HepG2 (cell line): ENCODE measurements around the gene RHOG. TPM values are rescaled to one million over a fixed set of nuclear protein-coding genes. Genes with fewer than 3 reads are reported as not detected.
A peak's percentile ranks its signal among the peaks of the same experiment; 100 is the strongest.

ENCODE experiments used
- AHR ChIP-seq: IDR thresholded peaks from 2 replicates; pipeline ENCODE4 v1.6.1; 2018; ENCODE audit warnings: missing genetic modification reagents, missing compliant biosample characterization
- DPF2 ChIP-seq: sonication (generic); formaldehyde crosslinking; IDR thresholded peaks from 2 replicates; pipeline ENCODE4 v1.4.0; 2020; ENCODE audit warnings: mild to moderate bottlenecking, low read depth, missing genetic modification reagents, borderline replicate concordance
- GRHL1 ChIP-seq: sonication (generic); formaldehyde crosslinking; conservative IDR thresholded peaks from 2 replicates; pipeline ENCODE4 v1.8.0; 2022; ENCODE audit warnings: missing genetic modification reagents
- HIC2 ChIP-seq: sonication (generic); formaldehyde crosslinking; IDR thresholded peaks from 2 replicates; pipeline ENCODE4 v1.9.0; 2022; ENCODE audit warnings: low read depth, missing genetic modification reagents
- PHF20 ChIP-seq: sonication (generic); formaldehyde crosslinking; IDR thresholded peaks from 2 replicates; pipeline ENCODE4 v1.5.0; 2020; ENCODE audit warnings: mild to moderate bottlenecking, missing genetic modification reagents
- RERE ChIP-seq: IDR thresholded peaks from 2 replicates; pipeline ENCODE4 v1.6.1; 2016; ENCODE audit warnings: low read depth, missing genetic modification reagents, missing compliant biosample characterization
- SRY ChIP-seq: sonication (generic); formaldehyde crosslinking; IDR thresholded peaks from 2 replicates; pipeline ENCODE4 v1.8.0; 2022; ENCODE audit warnings: mild to moderate bottlenecking, missing genetic modification reagents
- STAT5B ChIP-seq: sonication (generic); formaldehyde crosslinking; IDR thresholded peaks from 2 replicates; pipeline ENCODE4 v1.4.0; 2020; ENCODE audit warnings: missing genetic modification reagents
- XRCC5 ChIP-seq: fragments of 200-400 bp; formaldehyde crosslinking; optimal IDR thresholded peaks from 2 replicates; pipeline ENCODE3; 2017; ENCODE audit warnings: mild to moderate bottlenecking, low read length
- YEATS4 ChIP-seq: sonication (generic); formaldehyde crosslinking; IDR thresholded peaks from 2 replicates; pipeline ENCODE4 v1.4.0; 2020; ENCODE audit warnings: missing genetic modification reagents, borderline replicate concordance
- ZFP62 ChIP-seq: sonication (generic); formaldehyde crosslinking; IDR thresholded peaks from 2 replicates; pipeline ENCODE4 v1.4.0; 2020; ENCODE audit warnings: missing genetic modification reagents
- ZGPAT ChIP-seq: IDR thresholded peaks from 2 replicates; pipeline ENCODE4 v1.6.1; 2016; ENCODE audit warnings: mild to moderate bottlenecking
- ZNF776 ChIP-seq: sonication (generic); formaldehyde crosslinking; IDR thresholded peaks from 2 replicates; pipeline ENCODE4 v1.4.0; 2020; ENCODE audit warnings: mild to moderate bottlenecking, missing genetic modification reagents
- ZNF839 ChIP-seq: sonication (generic); formaldehyde crosslinking; IDR thresholded peaks from 2 replicates; pipeline ENCODE4 v1.4.0; 2020; ENCODE audit warnings: missing genetic modification reagents, mild to moderate bottlenecking, borderline replicate concordance
- ZSCAN20 ChIP-seq: sonication (generic); formaldehyde crosslinking; IDR thresholded peaks from 2 replicates; pipeline ENCODE4 v1.4.0; 2020; ENCODE audit warnings: missing genetic modification reagents, mild to moderate bottlenecking, borderline replicate concordance
- polyA plus RNA-seq, 8 experiments: library from polyadenylated mRNA; depleted of rRNA in 3 of 8; stranded (reverse) in 7 of 8; unstranded in 1 of 8; fragments of >200 nt; fragmentation: Illumina TruSeq in 4 of 8; extraction: Trizol in 4 of 8; gene quantifications; 2 replicates each; pipeline versions ENCODE4 v1.2.1 to v1.2.3, GENCODE V29; 2011 to 2016; ENCODE audit warnings: low read depth in 4 of 8, missing spikeins in 1 of 8, mixed read lengths in 1 of 8; ENCODE audit not compliant: insufficient read depth in 1 of 8
- total RNA-seq, 5 experiments: library from RNA; depleted of rRNA; stranded (reverse); fragments of >200 nt; fragmentation: Illumina TruSeq; extraction: Trizol; gene quantifications; 2 replicates each; pipeline ENCODE4 v1.2.3, GENCODE V29; 2016; ENCODE audit warnings: low read depth in 1 of 5
- TF ChIP-seq, protein P1 (sequence below): sonication (generic); formaldehyde crosslinking; IDR thresholded peaks from 2 replicates; pipeline ENCODE4 v1.4.0; 2020; ENCODE audit warnings: missing genetic modification reagents

The RHOG gene
- total and polyA plus RNA-seq, 2 of the 13 experiments (the other 11 are each of a cell fraction or from before 2014, with no cell fraction given): 7.7 to 23.4 TPM

GRCh38 chr11:3807909-3808860, 32.6 kb downstream of the RHOG start, which contains the start of gene PGAP2 (continued):
- no peak for TF ChIP-seq GRHL1
- TF ChIP-seq, protein P1, sequence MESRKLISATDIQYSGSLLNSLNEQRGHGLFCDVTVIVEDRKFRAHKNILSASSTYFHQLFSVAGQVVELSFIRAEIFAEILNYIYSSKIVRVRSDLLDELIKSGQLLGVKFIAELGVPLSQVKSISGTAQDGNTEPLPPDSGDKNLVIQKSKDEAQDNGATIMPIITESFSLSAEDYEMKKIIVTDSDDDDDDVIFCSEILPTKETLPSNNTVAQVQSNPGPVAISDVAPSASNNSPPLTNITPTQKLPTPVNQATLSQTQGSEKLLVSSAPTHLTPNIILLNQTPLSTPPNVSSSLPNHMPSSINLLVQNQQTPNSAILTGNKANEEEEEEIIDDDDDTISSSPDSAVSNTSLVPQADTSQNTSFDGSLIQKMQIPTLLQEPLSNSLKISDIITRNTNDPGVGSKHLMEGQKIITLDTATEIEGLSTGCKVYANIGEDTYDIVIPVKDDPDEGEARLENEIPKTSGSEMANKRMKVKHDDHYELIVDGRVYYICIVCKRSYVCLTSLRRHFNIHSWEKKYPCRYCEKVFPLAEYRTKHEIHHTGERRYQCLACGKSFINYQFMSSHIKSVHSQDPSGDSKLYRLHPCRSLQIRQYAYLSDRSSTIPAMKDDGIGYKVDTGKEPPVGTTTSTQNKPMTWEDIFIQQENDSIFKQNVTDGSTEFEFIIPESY (CRISPR knock-in tag): no peak
- no peak for TF ChIP-seq AHR (CRISPR knock-in tag)
- TF ChIP-seq RERE (CRISPR knock-in tag): no peak
- no peak for TF ChIP-seq ZNF776 (CRISPR knock-in tag)
- no peak for TF ChIP-seq SRY (CRISPR knock-in tag)
- TF ChIP-seq XRCC5: peak; percentile 75
- TF ChIP-seq ZGPAT (CRISPR knock-in tag): no peak
- peak; percentile 33; the same call in 1 of the 2 replicates for TF ChIP-seq YEATS4
- no peak for TF ChIP-seq ZNF839 (CRISPR knock-in tag)
- no peak for TF ChIP-seq HIC2 (CRISPR knock-in tag)
- TF ChIP-seq DPF2: no peak
- TF ChIP-seq PHF20 (CRISPR knock-in tag): 0 out of 2 replicates have a peak, but pooled peaks have one; percentile 40
- TF ChIP-seq ZSCAN20 (CRISPR knock-in tag): no peak
- no peak for TF ChIP-seq STAT5B (CRISPR knock-in tag)
- TF ChIP-seq ZFP62 (CRISPR knock-in tag): no peak
